A673 (cell line): ENCODE results near the gene GSG1. TPM values are rescaled to one million over a fixed set of nuclear protein-coding genes. Genes with fewer than 3 reads are reported as not detected.
A peak's percentile ranks its signal among the peaks of the same experiment; 100 is the strongest.

ENCODE experiments used
- BruUV-seq: library from RNA; stranded (reverse); fragments of 400-500 nt; replicated peaks from 2 replicates; lab custom pipeline; 2021; lab: Mats Ljungman, UMichigan
- CTCF ChIA-PET: fragments of 300-600 bp; sonication (Branson Sonifier 250); formaldehyde crosslinking; loops from one replicate; lab custom pipeline; 2022; ENCODE audit warnings: antibody characterized with exemption; lab: Charles Lee
- POLR2A ChIA-PET: fragments of 300-600 bp; sonication (Branson Sonifier 250); formaldehyde crosslinking; loops from one replicate; lab custom pipeline; 2022; ENCODE audit warnings: antibody characterized with exemption; ENCODE audit not compliant: low non-redundant PET; lab: Charles Lee
- DNase-seq: peaks from one replicate; pipeline ENCODE4 v3.0.0-alpha.2; 2015; ENCODE audit warnings: low spot score
- H3K27ac ChIP-seq: fragments of 200-600 bp; sonication (generic); 2 replicates; pipeline ENCODE4 v1.5.1; 2016; ENCODE audit warnings: mixed run types, low read depth, mild to moderate bottlenecking, mixed read lengths, antibody characterized with exemption, low read length; ENCODE audit not compliant: poor library complexity, severe bottlenecking
- H3K27me3 ChIP-seq: fragments of 200-600 bp; sonication (generic); replicated peaks from 2 replicates; pipeline ENCODE4 v1.6.1; 2017; ENCODE audit warnings: mixed run types, low read depth, mild to moderate bottlenecking, mixed read lengths, antibody characterized with exemption, low read length; ENCODE audit not compliant: insufficient read depth, poor library complexity
- H3K36me3 ChIP-seq: fragments of 200-600 bp; sonication (generic); 2 replicates; pipeline ENCODE4 v1.6.1; 2016; ENCODE audit warnings: mixed run types, mild to moderate bottlenecking, mixed read lengths, antibody characterized with exemption, low read length; ENCODE audit not compliant: insufficient read depth, poor library complexity, severe bottlenecking
- H3K4me1 ChIP-seq: fragments of 200-600 bp; sonication (generic); 2 replicates; pipeline ENCODE4 v1.6.1; 2017; ENCODE audit warnings: mixed run types, mild to moderate bottlenecking, mixed read lengths, antibody characterized with exemption, low read length; ENCODE audit not compliant: insufficient read depth, poor library complexity, severe bottlenecking
- H3K4me3 ChIP-seq: fragments of 200-600 bp; sonication (generic); 2 replicates; pipeline ENCODE4 v1.5.1; 2016; ENCODE audit warnings: low read depth, mixed run types, mild to moderate bottlenecking, mixed read lengths, low read length; ENCODE audit not compliant: poor library complexity, severe bottlenecking
- H3K9me3 ChIP-seq: fragments of 200-600 bp; sonication (generic); 2 replicates; pipeline ENCODE4 v1.6.1; 2016; ENCODE audit warnings: mixed run types, low read depth, mild to moderate bottlenecking, mixed read lengths, antibody characterized with exemption, low read length; ENCODE audit not compliant: poor library complexity, severe bottlenecking
- CTCF ChIP-seq: fragments of 300-800, 200-600 bp; sonication (generic); conservative IDR thresholded peaks from 2 replicates; pipeline ENCODE4 v1.5.1; 2017; ENCODE audit warnings: low read depth, mild to moderate bottlenecking, antibody characterized with exemption, low read length, moderate library complexity, mixed read lengths
- EZH2 ChIP-seq: fragments of 200-600 bp; sonication (generic); IDR thresholded peaks from 2 replicates; pipeline ENCODE4 v1.6.1; 2017; ENCODE audit warnings: borderline replicate concordance, low read depth, mild to moderate bottlenecking, mixed read lengths, antibody characterized with exemption, low read length; ENCODE audit not compliant: poor library complexity, severe bottlenecking
- intact Hi-C: fragments of 100-400 bp; cut with micrococcal nuclease; formaldehyde crosslinking; loops from one replicate; pipeline ENCODE4 v1.10.0; 2022; ENCODE audit not compliant: unreplicated experiment
- total RNA-seq: library from RNA; stranded (reverse); gene quantifications from 2 replicates; pipeline ENCODE4 v1.2.3, GENCODE V29; 2021

The GSG1 gene
- total RNA-seq, 1 experiment from 2014 or later = 0.24 TPM

DNA sequence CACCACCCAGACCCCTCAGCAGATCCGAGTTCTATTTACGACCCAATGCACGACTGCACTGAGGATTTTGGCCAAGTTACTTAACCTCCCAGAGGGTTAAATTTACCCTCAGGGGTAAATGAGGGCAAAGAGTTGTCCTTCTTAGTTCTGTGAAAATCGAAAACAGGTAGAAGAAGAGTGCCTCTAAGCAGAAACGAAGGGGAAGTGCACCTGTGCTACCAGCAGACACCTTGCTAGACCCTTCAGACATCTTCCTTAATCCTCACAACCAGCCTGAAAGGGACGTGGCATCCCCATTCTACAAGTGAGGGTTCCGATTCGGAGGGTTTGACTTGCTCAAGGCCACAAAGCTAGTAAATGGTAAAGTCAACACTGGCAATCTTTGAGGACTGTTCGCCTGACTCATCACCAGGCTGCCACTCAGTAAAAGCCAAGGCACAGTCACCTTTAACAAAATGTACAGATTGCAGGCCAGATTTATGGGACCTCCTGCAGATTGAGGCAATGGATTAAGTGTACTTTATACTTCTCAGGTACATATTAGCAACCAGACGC is 1.6 kb downstream of the GSG1 start:
- H3K27ac ChIP-seq = peak overlapping the region; percentile 91
- BruUV-seq = no TSS peak
- peak; percentile 32 for DNase-seq

DNA sequence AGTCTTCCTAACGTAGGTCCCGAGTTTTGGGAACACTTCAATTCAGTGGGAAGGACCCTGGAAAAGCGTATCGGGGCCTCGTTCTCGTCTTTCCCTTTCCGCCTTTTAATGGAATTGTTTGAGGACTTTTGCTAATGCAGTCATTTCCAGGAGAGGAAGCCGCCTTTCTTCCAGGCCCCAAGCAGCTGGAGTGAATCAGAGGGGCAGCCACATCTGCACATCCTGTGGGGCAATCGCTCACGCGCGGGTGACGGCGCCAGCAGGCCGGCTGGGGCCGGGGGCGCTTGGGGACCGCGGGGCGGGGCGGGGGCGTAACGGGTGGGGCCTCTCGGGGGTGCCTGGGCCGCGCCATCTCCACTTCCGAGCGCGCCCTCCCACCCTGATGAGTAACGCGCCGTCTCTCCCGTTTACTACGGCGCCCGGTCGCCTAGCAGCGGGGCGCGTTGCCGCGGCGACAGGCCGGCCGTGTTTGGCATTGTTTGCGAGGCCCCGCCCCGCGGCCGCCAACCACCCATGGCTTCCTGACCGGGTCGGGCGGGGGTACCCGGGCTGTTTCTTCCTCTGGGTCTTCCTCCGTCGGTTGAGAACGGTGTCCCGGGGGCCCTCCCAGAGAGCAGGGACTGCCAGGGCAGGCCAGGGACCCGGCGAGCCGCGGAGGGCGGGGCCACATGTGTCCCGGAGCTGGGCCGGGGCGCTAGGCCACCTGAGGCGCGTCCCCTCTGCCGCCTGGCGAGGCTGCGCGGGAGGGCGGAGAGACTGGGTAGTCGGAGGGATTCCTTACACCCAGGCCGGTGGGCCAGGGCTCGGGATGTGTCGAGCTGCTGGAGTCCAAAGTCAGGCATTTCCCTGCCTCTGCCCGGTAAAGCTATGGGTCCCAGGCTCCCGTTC is 2.3 kb downstream of the GSG1 start:
- Histone ChIP-seq H3K36me3 (no peaks in the 10 kb centered on the region), H3K27me3 (no peaks in the 10 kb centered on the region), H3K27ac (peak overlapping the region; percentile 91), H3K4me1 (peaks cover 40% of the 10 kb centered on the region), H3K4me3 (peak overlapping the region; percentile 54), H3K9me3 (no peaks in the 10 kb centered on the region)
- TF ChIP-seq CTCF (no peak), EZH2 (no peak)
- BruUV-seq = no TSS peak
- intact Hi-C loops = no loop called here
- peak; percentile 96 for DNase-seq
- ChIA-PET CTCF (interaction anchor here (0.6 to 2.0 kb wide), 3 partner anchors 107 to 334 kb away, joined by 3 to 11 read pairs (median 5); no protein-coding TSS in a partner anchor), POLR2A (interaction anchor here (0.6 to 0.7 kb wide), 2 partner anchors 14 to 17 kb away, joined by 3 to 10 read pairs; no protein-coding TSS in a partner anchor)

More for the DNA sequence above, 1.6 kb downstream of the GSG1 start:
- ChIA-PET POLR2A (no interaction called here), CTCF (no interaction called here)
- H3K4me3 ChIP-seq = peak overlapping the region; percentile 54
- H3K9me3 ChIP-seq = no peaks in the 10 kb centered on the region
- H3K4me1 ChIP-seq = peaks cover 40% of the 10 kb centered on the region
- intact Hi-C loops = no loop called here
- H3K36me3 ChIP-seq = no peaks in the 10 kb centered on the region
- H3K27me3 ChIP-seq = no peaks in the 10 kb centered on the region
- TF ChIP-seq EZH2 = no peak
- TF ChIP-seq CTCF = no peak

GRCh38 chr12:13100605-13100881 is 2.9 kb downstream of the GSG1 start:
- POLR2A ChIA-PET = interaction anchor here (0.5 to 0.7 kb wide), 3 partner anchors 14 to 334 kb away, joined by 3 to 10 read pairs (median 3); no protein-coding TSS in a partner anchor
- Histone ChIP-seq H3K9me3 (no peaks in the 10 kb centered on the region), H3K36me3 (no peaks in the 10 kb centered on the region), H3K27me3 (no peaks in the 10 kb centered on the region), H3K4me3 (peak overlapping the region; percentile 54), H3K27ac (peak overlapping the region; percentile 91), H3K4me1 (peaks cover 44% of the 10 kb centered on the region)
- TSS peak; percentile 96 for BruUV-seq
- intact Hi-C loops = no loop called here
- no peak for DNase-seq
- no peak for TF ChIP-seq CTCF
- TF ChIP-seq EZH2 = no peak
- CTCF ChIA-PET = interaction anchor here (0.7 to 2.0 kb wide), 2 partner anchors 108 to 335 kb away, joined by 5 to 11 read pairs; no protein-coding TSS in a partner anchor
